DMS79 treated with DMSO at 0.1 percent for 48 hours (cell line): ENCODE data around the gene TPRN.
A peak's percentile ranks its signal among the peaks of the same experiment; 100 is the strongest.

Source experiments
- DNase-seq: peaks from one replicate; lab custom pipeline; 2025; lab: John Stamatoyannopoulos, UW

TPRN gene

GRCh38 chr9:137236238-137236935 is 35.8 kb upstream of the TPRN start:
- DNase-seq = peak; percentile 80

- no peak for DNase-seq
Observed at GRCh38 chr9:137235424-137236237, 35.1 kb upstream of the TPRN start.

- no peak for DNase-seq
Observed at GRCh38 chr9:137234758-137235423, 34.4 kb upstream of the TPRN start.

GRCh38 chr9:137234055-137234697 is 33.6 kb upstream of the TPRN start:
- no peak for DNase-seq

- no peak for DNase-seq
Observed at GRCh38 chr9:137233143-137233980, 32.8 kb upstream of the TPRN start.

- no peak for DNase-seq
Observed at GRCh38 chr9:137232510-137232909, 32.0 kb upstream of the TPRN start.

- DNase-seq = no peak
Observed at GRCh38 chr9:137232101-137232500, 31.6 kb upstream of the TPRN start.

- DNase-seq = no peak
Observed at GRCh38 chr9:137231372-137232039, 31.0 kb upstream of the TPRN start.

GRCh38 chr9:137230705-137231371 is 30.3 kb upstream of the TPRN start, which contains the start of gene SLC34A3:
SLC34A3 (plus strand) TSS chr9:137230901; CDS start chr9:137231703, 802 bp downstream.
- no peak for DNase-seq

GRCh38 chr9:137229903-137230704 is 29.6 kb upstream of the TPRN start:
- DNase-seq = no peak

GRCh38 chr9:137228968-137229896 is 28.7 kb upstream of the TPRN start:
- no peak for DNase-seq

GRCh38 chr9:137228506-137228967 is 28.0 kb upstream of the TPRN start:
- no peak for DNase-seq

GRCh38 chr9:137227853-137228505 is 27.4 kb upstream of the TPRN start:
- no peak for DNase-seq

GRCh38 chr9:137227054-137227852 is 26.7 kb upstream of the TPRN start, which contains the start of gene RNF224:
RNF224 (plus strand) TSS chr9:137227502; CDS start chr9:137228336, 834 bp downstream.
- DNase-seq = peak; percentile 56

GRCh38 chr9:137226338-137227053 is 26.0 kb upstream of the TPRN start:
- DNase-seq = no peak
